Measurements from ENCODE around the gene ADCY7.

GRCh38 chr16:50235581-50235980 is 30.8 kb upstream of the ADCY7 start:
- TF ChIP-seq CTCF (IDR thresholded peaks at IDR 0.05) (no peak), POLR2A (IDR thresholded peaks at IDR 0.05) (no peak)

Data from right lobe of liver (tissue), 4 donors.